Measurements from ENCODE around the gene MLN.

Gene MLN

DNA sequence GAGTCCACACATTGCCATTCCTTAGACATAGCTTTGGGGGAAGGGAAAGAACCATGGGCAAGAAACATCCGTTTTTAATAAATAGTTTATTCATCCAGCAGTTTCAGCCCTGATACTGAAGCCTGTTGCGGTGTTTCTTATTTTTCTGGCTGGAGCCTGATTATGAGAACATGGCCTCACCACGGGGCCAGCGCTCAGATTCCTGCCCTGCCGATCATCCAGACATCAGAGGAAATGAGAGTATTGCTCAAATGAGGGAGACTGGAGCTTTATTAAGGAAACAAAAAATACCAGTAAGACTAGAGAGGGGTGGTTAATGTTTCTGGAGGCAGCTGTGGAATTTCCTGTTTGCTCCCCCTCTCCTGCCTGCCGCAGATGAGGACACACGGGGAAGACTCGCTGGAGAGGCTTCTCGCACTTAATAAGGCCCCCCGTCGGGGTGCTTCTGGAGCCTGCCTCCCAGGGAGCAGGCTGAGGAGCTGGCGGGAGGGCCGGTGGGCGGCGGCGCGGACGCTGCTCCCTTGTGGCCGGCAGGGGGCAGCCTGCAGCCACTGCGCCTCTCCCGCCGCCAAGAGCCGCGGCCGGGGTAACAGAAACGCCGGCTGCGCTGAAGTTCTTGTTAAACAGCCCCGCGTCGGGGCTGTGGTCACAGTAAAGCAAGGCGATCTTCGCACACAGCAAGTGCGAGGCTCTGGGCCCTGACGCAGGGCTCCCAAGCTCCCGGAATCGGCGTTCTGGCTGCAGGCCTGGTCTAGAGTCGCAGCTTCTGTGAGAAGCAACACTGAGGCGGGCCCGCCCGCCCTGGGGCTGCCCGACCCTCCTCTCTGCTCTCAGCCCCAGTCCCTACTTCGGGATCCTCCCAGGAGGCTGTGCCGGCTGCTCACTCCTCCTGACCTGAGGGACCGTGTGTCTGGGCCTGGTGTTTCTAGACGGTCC, 32.4 kb downstream of the MLN start:
- DNase-seq (ENCODE audit: low read depth), result peak; percentile 14

DNA sequence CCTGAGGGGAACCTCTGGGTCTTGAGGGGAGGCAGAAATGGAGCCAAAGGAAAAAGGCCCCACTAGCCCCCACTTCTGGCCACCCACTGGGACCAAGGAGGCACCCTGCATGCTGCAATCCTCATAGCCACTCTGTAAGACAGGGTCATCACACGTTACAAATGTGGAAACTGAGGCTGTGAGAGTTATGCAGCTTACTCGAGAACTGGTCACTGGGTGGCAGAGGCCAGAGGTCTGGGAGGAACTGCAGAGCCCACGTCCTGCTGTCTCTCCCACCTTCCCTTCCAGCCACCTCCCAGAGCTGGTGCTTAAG, 33.0 kb downstream of the MLN start:
- DNase-seq (ENCODE audit: low read depth), result no peak

DNA sequence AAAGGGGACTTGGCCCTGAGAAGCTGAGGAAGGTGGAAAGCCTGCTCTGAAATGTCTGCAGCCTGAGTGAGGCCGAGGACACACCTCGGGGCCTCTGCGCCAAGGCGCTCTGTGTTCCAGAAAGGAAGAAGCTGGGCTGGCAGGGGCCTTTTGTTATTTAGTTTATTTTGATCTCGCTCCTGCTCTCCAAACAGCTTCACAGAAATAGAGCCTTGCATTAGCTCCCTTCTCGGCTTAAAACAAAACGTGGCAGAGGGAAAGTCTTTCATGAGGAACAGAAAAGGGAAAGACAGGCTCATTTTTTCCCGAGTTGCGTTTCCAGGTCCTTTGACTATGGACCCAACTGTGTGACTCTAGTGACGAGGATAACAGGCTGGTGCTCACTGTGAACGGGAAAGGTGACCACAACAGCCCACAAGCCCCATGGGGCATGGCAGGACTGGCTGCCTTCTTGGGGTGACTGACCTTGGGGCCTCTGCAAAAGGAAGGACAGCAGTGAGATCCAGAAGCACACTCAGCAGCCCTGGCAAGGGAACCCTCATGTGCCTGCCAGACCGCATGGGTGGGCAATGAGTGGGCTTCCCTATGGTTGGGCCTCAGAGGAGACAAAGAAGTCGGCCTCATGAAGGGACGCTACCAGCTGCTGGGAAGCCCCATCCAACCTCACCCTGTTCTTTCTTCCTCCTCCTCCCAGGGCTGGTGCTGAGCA, 33.5 kb downstream of the MLN start:
- no peak for DNase-seq (ENCODE audit: low read depth)

DNA sequence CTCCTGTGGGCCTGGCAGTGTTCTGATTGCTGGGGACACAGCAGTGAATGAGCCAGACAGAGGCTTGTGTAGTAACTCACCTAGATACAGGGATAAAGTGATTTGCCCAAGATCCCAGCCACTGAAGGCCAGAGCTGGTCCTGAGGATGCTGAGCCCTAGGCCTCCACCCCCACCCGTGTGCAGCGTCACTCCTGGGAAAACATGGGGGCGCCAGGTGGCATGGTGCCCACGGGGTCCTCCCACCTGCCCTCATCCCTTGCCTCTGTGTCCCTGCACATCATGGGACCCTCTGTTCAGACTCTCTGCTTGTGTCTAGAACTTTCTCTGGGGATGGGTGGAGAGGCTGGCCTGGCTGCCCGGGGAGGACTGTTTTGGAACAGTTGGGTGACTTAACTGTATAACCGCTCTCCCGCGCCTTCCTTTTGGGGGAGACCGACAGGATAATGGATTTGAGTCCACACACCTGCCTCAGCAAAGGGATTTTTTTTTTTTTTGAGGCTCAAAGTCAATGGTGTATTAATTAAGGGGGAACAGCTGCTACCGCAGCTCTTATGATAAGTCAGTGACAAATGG, 34.5 kb downstream of the MLN start:
- DNase-seq (ENCODE audit: low read depth), result no peak

DNA sequence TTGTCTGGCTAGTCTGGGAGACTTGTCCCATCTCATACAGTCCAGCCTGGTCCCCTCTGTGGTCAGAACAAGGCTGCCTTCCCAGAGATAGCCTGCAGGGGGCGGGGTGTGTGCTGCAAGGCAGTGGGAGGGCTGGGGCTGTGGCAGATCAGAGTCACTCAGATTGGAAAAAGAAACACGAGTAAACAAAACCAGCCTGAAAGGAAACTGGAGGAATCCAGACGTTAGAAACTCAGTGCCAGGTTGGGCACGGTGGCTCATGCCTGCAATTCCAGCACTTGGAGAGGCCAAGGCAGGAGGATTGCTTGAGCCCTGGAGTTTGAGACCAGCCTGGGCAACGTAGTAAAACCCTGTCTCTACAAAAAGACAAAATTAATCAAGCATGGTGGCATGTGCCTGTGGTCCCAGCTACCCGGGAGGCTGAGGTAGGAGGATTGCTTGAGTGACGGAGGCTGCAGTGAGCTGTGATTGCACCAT, 35.1 kb downstream of the MLN start:
- DNase-seq (ENCODE audit: low read depth), result peak; percentile 22

DNA sequence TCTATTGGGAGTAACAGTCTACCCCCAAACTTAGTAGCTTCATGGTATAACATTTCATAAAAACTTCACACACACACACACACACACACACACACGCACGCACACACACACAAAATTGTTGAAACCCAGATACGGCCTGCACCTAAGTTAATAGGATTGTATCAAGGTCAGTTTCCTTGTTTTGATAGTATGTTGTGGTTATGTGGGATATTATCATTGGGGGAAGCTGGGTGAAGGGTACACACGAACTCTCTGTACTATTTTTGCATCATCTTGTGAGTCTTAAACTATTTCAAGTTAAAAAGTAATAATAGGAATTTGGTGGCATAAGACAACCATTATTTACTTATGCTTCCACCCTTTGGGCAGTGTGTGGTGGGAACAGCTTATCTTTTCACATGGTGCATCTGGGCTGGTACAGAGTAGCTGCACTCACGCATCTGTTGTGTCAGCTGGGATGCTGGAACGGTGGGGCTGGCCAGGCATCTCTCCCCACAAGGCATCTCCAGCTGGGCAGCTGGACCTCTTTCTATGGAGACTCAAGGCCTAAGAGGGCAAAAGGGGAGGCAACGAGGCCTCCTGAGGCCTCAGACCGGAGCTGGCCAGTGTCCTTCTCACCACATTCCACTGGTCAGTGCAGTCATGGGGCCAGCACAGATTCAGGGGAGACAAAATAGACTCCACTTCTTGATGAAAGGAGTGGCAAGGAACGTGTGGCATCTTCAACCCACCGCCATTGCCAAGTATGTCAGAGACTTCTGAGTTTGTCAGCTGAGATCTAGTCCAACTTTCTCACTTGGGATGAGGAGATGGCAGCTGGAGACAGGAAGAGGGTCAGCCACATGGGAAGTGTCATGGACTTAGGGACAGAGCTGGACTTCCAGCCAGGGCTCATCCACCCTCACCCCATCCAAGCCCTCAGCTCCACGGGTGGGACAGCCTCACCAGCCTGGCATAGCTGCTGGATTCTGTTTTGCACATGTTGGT, 36.6 kb downstream of the MLN start:
- no peak for DNase-seq (ENCODE audit: low read depth)

DNA sequence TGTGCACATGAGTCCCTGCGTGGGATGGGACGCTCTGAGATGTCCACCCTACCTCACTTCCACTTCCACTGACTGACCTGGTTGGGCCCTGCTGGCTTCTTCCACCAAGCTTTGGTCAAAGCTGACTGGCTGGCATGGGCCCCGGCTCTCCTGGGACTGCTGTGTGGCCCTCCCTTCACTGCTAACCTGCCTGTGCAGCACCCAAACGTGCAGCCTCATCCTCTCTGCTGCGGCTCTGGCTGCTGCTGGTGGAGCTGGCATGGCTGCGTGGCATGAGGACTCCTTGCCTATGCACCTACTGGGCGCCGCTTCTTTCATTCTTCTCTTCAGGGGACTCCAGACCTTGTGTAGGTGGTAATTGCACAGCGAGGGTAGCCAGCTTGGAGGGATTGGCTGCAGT, 38.4 kb downstream of the MLN start:
- no peak for DNase-seq (ENCODE audit: low read depth)

DNA sequence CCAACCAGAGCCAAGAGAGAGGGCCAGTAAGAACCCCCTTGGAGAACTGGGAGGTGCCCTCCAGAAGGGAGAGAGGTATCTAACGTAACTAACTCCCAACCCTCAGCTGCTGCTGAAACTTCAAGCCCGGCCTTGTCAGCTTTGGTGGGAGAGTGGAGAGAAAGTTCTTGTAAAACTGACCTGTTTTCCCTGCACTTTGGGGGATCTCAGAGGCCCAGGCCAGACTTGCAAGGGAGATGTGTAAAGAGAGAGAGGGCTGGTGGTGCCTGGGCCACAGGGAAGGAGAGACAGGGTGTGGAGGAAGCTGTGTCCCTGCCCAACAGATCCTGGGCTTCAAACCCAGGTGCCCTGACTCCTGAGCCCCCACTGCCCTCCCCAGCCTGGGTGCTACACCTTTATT, 39.8 kb downstream of the MLN start:
- no peak for DNase-seq (ENCODE audit: low read depth)

DNA sequence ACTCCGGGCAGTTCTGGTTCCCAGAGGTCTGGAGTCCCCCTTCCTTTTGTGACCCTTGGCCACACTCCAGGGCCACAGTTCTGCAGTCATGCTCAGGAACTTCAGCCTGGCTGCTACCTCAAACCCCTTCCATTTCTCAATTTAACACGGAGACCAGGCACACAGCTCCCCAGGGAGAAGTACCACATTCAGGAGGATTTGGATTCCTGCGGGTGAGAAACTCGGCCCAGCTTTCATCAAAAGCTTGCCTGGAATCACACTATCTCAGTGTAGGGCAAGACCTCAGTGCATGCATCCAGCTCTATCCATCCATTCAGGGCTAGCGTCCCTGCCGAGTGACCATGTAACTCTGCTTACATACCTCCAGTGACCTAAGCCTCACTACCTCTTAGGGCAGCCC, 40.3 kb downstream of the MLN start:
- no peak for DNase-seq (ENCODE audit: low read depth)

DNA sequence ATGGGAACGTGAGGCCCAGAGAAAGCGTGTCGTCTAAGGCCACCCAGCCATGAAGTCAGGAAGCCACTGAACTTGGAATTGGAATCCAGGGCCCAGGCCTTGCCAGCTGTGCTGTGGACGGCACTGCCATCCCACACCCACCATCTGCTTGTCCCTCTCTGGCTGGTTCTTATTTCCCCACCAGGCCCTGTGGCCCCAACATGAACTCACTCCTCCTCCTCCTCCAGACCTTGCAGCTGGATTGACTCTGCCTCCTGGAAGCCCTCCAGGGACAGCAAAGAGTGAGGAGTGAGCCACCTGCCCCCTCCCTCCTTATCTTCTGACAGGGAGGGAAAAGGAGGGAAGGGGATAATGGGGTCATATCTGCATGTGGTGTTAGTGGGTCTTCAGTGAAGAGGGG, 41.1 kb downstream of the MLN start:
- no peak for DNase-seq (ENCODE audit: low read depth)

DNA sequence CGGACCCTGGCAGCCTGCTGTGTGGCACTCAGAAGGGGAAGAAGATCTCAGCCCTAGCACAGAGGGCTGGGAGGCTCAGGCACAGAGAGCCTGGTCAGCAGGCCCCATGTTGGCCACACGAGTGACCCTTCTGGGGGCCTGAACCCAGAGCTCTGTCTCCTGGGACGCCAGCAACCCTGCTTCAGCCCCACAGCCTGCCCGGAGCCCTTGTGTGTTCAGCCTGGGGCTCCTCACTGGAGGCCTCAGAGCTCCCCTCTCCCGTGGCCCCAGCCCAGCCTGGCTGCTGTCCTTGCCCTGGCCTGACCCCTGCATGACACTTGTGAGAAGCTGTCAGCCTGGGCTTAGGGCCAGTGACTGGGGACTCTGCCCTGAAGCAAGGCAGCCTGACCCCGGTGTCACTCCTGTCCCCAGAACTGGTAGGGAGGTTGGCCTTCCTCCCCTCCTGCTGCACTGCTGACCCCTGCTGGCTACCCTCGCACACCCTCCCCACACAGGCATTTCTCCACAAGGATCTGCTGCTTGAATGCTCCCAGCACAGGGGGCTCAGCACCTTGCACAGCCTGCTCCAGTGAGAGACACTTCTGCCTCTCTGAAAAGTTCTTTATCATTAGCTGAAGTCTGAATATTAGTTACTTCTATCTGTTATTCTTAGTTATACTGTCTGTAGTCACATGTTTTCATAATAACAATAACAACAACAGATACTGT, 41.7 kb downstream of the MLN start:
- no peak for DNase-seq (ENCODE audit: low read depth)

DNA sequence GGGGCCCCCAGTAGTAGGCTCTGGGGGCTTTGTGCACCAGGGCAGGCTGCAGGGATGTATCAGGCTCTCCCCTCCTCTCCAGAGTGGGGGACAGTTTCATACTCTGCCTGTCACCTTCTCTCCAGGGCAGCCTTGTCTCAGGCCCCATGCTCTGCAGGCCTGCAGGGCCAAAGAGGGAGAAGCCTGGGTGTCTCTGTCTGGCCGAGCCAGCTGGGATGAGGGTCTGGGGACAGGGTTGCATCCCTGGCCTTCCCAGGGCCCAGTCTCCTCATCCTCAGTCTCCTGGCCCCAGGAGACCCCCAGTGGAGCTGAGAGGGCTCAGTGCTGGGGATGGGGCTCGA, 42.3 kb downstream of the MLN start:
- no peak for DNase-seq (ENCODE audit: low read depth)

DNA sequence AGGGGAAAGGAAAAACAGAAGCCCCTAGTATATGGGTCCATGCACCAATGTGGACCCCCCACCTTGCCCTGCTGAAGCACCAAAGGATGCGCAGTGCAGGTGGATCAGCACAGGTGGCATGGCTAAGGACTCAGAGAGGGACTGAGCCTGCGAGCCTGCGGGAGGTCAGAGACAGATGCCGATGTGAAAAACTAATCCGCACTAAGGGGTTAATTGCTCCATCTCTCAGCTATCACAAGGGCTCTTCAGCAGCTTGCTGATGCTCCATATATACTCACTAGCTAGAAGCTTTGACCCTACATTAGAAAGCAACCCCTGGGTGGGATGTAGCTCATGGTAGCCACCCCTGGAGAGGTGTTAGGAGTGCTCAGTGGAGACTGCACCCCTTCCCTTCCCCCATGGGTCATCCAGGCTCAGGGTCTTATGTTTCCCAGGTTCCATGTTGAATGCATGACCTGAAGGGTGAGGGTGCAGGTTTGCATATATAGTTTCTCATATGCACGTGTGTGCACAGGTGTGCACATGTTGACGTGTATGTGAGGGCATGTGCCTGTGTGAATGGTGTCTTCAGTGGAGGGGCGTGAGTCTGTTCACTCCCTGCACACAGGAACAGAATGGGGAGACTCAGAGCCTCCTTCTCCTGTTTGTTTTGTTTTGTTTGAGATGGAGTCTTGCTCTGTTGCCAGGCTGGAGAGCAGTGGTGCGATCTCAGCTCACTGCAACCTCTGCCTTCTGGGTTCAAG, 43.7 kb downstream of the MLN start:
- DNase-seq (ENCODE audit: low read depth), result no peak

DNA sequence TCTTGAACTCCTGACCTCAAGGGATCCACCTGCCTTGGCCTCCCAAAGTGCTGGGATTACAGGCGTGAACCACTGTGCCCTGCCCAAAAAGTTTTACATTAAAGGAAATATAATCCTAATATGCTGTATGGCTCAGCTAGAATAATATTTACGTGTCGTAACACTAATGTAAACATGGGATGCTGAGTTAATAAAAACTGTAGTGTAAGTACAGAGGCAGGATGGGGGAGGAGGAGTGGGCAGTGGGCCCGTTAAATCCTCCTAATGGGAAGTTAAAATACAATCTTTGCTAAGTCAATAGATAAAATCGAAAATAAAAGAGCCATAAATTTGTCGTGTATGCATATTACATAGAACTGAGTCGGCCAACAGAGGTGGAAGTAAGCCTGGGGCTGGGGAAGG, 45.0 kb downstream of the MLN start:
- no peak for DNase-seq (ENCODE audit: low read depth)

DNA sequence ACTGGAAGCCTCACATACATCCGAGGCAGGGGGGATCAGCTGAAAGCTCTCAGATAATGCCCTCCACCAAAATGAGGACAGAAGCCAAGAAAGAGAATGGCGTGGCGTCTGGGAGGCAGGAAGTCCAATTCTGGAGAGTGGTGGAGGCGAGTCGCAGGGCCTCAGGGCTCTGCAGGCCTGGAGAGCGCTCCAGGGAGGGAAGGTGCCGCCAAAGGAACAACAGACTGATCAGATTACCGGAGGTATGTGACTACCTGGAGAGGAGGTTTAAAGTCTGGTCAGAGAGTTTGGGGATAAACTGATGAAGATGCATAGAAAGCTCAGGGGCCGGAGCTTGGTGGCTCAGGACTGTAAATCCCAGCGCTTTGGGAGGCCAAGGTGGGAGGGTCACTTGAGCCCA, 45.9 kb downstream of the MLN start:
- DNase-seq (ENCODE audit: low read depth), result no peak

DNA sequence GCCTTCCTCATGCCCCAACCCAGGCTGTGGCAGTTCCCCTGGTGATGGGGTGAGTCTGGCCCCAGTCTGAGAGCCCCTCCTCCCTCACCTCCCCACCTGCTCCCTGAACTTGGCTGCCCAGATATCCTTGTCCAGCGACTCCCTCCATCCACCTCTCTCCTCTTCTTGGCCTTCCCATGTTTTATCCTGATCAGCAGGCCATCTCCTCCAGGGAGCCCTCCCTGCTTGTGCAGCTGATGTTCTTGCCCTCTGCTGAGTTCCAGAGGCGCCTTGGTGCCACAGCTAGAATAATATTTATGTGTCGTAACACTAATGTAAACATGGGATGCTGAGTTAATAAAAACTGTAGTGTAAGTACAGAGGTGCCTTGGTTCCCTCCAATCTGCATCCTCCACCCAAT, 46.7 kb downstream of the MLN start:
- DNase-seq (ENCODE audit: low read depth), result no peak

DNA sequence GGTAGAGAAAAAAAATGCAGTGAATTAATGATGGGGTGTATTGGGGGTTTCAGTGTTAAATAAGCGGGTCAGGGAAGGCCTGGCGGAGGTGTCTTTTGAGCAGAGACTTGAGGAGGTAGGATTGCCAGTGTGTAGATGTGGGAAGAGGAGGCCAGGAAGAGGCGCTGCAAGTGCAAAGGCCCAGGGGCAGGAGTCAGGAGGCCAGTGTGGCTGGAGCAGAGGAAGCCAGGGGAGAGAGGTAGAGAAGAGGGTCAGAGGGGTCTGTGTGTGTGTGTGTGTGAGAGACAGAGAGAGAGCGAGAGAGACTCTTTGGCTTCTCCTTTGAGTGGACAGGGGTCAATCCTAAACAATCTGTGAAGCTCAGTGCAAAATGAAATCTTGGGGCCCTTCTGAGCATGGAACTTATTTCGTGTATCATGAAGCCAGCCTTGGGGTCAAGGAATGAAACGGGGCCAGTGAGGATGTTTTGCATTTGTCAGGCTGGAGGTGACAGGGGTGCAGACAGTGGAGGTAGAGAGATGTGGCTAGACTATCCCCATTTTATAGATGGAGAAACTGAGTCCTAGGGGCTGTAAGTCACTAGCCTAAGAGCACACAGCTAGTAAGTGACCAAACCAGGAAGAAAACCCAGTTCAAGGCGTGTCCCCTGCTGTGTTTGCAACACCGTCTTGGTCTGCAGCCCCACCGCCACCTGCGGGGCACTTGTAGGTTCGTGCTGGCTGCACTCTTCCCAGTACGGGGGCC, 47.4 kb downstream of the MLN start:
- no peak for DNase-seq (ENCODE audit: low read depth)

DNA sequence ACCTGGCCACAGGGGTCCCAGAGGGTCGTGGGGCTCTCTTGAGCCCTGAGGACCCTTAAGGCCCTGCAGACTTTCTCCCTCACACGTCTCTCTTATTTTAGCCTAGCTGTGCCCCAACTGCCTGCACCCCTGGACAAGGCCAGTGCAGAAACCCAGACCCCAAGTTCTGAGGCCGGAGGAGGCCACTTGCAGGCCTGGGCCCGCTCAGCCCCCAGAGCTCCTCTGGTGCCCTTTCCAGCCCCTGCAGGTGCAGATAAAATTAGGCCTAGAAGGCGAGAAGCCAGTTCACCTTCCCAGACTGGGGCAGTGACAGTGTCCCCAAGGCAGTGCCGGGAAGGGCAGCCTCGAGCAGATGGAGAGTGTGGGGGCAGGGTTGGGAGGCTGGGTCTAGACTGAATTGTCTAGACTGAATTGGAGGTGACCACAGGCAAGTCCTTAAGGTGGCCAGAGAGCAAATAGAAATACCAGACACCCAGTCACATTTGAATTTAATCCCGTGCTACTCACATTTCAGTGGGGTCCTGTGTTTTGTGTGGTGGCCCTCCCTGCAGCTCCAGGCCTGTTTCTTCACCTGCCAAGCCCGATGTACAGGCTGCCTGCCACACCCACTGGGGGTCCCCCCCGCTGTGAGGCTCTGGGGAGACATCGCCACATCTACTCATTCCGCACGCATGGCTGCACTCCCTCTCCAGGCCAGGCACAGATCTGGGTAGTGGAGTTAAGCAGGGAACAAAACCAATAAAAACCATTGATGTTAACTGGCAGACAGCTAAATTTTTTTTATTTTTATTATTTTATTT, 48.5 kb downstream of the MLN start:
- no peak for DNase-seq (ENCODE audit: low read depth)

DNA sequence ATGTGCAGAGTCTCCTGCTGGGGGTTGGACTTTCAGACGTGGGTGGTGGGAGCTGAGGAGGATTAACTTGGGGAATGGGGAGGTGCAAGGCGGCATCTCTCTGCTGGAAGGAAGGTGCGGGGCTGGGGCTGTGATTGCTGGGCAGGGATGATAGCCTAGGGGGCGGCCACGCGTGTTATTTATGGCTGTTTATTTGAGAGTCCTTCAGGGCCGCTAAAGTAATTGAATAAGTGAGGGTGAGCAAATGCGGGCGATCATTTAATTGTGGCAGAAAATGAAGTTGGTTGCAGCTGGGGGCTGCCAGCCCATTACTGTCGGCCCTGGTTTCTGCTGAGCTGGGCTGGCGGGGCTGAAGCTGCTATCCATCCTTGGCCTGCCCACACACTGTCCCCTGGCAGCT, 49.6 kb downstream of the MLN start:
- no peak for DNase-seq (ENCODE audit: low read depth)
